ENCODE measurements around the gene RXRA. TPM values are rescaled to one million over a fixed set of nuclear protein-coding genes. Genes with fewer than 3 reads are reported as not detected.
A peak's percentile ranks its signal among the peaks of the same experiment; 100 is the strongest.

The RXRA gene
- total and polyA plus RNA-seq, 12 donors, result 5.5 to 114 (median 71.3) TPM

- Histone ChIP-seq H3K4me3 (no peak overlapping the region), H3K9me3 (replicated peaks in 1 of 3) (no peaks in the 10 kb centered on the region), H3K4me1 (replicated peaks in 1 of 2) (peaks cover 66 to 78% of the 10 kb centered on the region in 2 donors), H3K27me3 (no peaks in the 10 kb centered on the region), H3K27ac (peak overlapping the region in 4 of 5 donors; percentile 25 to 96 (median 93)), H3K36me3 (replicated peaks in 1 of 2) (no peaks in the 10 kb centered on the region)
- intact Hi-C loops (cut with DNase I), result no loop called here
- TF ChIP-seq CTCF (IDR thresholded peaks at IDR 0.05) (no peak), POLR2A (IDR thresholded peaks at IDR 0.05) (no peak)
- WGBS, 4 donors, result 10 to 55% (median 47%) methylated on average over 4 to 19 of the region's 19 CpGs
- peak in 6 of 7 donors; percentile 64 to 80 (median 71) for DNase-seq
These were observed 41.7 kb downstream of the RXRA start for GRCh38 chr9:134367791-134368490.

- TF ChIP-seq CTCF (IDR thresholded peaks at IDR 0.05) (no peak), POLR2A (IDR thresholded peaks at IDR 0.05) (no peak)
- Histone ChIP-seq H3K9me3 (replicated peaks in 1 of 3) (no peaks in the 10 kb centered on the region), H3K4me3 (no peak overlapping the region), H3K4me1 (replicated peaks in 1 of 2) (peaks cover 72 to 85% of the 10 kb centered on the region in 2 donors), H3K36me3 (replicated peaks in 1 of 2) (no peaks in the 10 kb centered on the region), H3K27ac (peak overlapping the region in 3 of 5 donors; percentile 91 to 96 (median 95)), H3K27me3 (no peaks in the 10 kb centered on the region)
- 60 to 88% (median 79%) methylated on average over 3 of the region's 3 CpGs for WGBS, 4 donors
- intact Hi-C loops (cut with DNase I), result no loop called here
- no peak for DNase-seq
These were observed 42.3 kb downstream of the RXRA start for GRCh38 chr9:134368571-134368970.

- H3K27me3 ChIP-seq, result no peaks in the 10 kb centered on the region
- no peaks in the 10 kb centered on the region for H3K36me3 ChIP-seq (replicated peaks in 1 of 2)
- TF ChIP-seq CTCF (IDR thresholded peaks at IDR 0.05), result no peak
- TF ChIP-seq POLR2A (IDR thresholded peaks at IDR 0.05), result no peak
- WGBS, 4 donors, result 54 to 75% (median 59%) methylated on average over 4 to 19 of the region's 19 CpGs
- peak overlapping the region in 4 of 5 donors; percentile 84 to 99 (median 94) for H3K27ac ChIP-seq
- H3K9me3 ChIP-seq (replicated peaks in 1 of 3), result no peaks in the 10 kb centered on the region
- intact Hi-C loops (cut with DNase I), result loop anchor here (5.0 kb wide), 2 partner anchors 37 to 42 kb away; partner anchors contain the start of gene RXRA (in 1 of the 2)
- H3K4me1 ChIP-seq (replicated peaks in 1 of 2), result peaks cover 83 to 92% of the 10 kb centered on the region in 2 donors
- no peak for DNase-seq
- H3K4me3 ChIP-seq, result no peak overlapping the region
These were observed 43.4 kb downstream of the RXRA start for GRCh38 chr9:134369416-134370212.

- DNase-seq, result peak; percentile 72 to 90 (median 82)
- Histone ChIP-seq H3K9me3 (replicated peaks in 1 of 3) (no peaks in the 10 kb centered on the region), H3K27me3 (no peaks in the 10 kb centered on the region), H3K27ac (peak overlapping the region in 4 of 5 donors; percentile 84 to 99 (median 94)), H3K36me3 (replicated peaks in 1 of 2) (no peaks in the 10 kb centered on the region), H3K4me3 (no peak overlapping the region), H3K4me1 (replicated peaks in 1 of 2) (peaks cover 88 to 92% of the 10 kb centered on the region in 2 donors)
- WGBS, 4 donors, result 42 to 67% (median 57%) methylated on average over 4 to 15 of the region's 15 CpGs
- TF ChIP-seq POLR2A (IDR thresholded peaks at IDR 0.05), result peak in 1 of 2 donors; percentile 64
- no peak for TF ChIP-seq CTCF (IDR thresholded peaks at IDR 0.05)
- intact Hi-C loops (cut with DNase I), result loop anchor here (5.0 kb wide), 2 partner anchors 38 to 43 kb away; partner anchors contain the start of gene RXRA (in 1 of the 2)
These were observed 43.9 kb downstream of the RXRA start for GRCh38 chr9:134370213-134370492.

Data from adrenal gland (tissue), 12 donors.